ENCODE measurements around the gene TRAPPC1.

TRAPPC1 gene

DNA sequence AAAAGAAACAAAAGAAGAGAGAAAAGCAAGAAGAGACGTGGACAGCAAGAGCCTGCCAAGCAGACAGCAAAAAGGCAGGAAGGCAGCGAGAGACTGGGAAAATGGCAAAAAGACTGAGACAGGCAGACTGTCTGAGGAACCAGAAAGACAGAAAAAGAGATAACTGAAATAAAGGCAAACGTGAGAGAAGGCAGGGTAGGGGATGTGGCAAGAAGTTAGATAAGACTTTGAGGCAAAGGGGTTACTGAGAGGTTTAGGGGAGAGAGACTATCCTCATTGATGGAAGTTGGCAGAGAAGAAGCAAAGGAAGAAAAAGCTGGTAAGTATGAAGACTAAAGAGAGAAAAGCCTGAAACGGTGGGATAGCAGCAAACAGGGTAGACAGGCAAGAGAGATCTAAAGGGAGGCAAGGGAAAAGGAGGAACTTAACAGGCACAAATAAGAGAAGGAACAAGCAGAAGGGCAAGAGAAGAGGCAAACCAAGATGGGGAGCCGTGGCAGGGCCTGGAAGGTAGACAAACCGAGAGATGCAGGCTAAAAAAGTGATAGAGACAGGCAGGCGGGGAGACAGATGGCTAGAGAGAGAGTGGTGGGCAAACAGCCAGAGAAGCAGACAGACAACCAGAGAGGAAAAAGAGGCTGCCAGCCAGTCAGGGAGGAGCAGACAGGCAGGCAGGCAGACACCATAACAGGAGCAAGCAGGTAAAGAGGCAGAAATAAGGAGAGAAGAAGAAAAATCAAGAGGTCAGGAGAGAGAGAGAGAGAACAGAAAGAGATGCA is 50.3 kb downstream of the TRAPPC1 start:
- DNase-seq (ENCODE audit: low read depth in 2 of 3, low spot score in 1 of 3), result no peak

All from stimulated activated CD4-positive, alpha-beta T cell treated with anti-CD3 and anti-CD28 coated beads, Interleukin-12 subunit alpha, Interleukin-12 subunit beta, amount 100 ng/mL, for 48 hours (primary cell).